DOHH2 (cell line): ENCODE data around the gene C1orf35.

ENCODE experiments used
- H3F3A ChIP-seq: fragments of 200-600 bp; sonication (generic), shearing (Covaris generic); 2 replicates; pipeline ENCODE4 v1.6.0; 2016; ENCODE audit warnings: antibody characterized with exemption, mild to moderate bottlenecking; ENCODE audit not compliant: control insufficient read depth, insufficient read depth
- H3K27ac ChIP-seq: fragments of 200-600 bp; sonication (generic); 2 replicates; pipeline ENCODE4 v1.5.1; 2014; ENCODE audit warnings: low read depth, mild to moderate bottlenecking, low read length, moderate library complexity
- H3K27me3 ChIP-seq: fragments of 200-600 bp; sonication (generic); 2 replicates; pipeline ENCODE4 v1.6.1; 2014; ENCODE audit warnings: mild to moderate bottlenecking, low read length, mixed read lengths; ENCODE audit not compliant: control insufficient read depth
- H3K36me3 ChIP-seq: fragments of 200-600 bp; sonication (generic); 2 replicates; pipeline ENCODE4 v1.6.1; 2014; ENCODE audit warnings: mild to moderate bottlenecking, low read length, moderate library complexity, mixed read lengths; ENCODE audit not compliant: control insufficient read depth
- H3K4me1 ChIP-seq: fragments of 200-600 bp; sonication (generic); 2 replicates; pipeline ENCODE4 v1.6.1; 2014; ENCODE audit warnings: mild to moderate bottlenecking, low read length, mixed read lengths; ENCODE audit not compliant: control insufficient read depth
- H3K4me2 ChIP-seq: fragments of 200-600 bp; sonication (generic); 2 replicates; pipeline ENCODE4 v1.6.0; 2014; ENCODE audit warnings: mild to moderate bottlenecking, low read length, moderate library complexity
- H3K4me3 ChIP-seq: fragments of 200-600 bp; sonication (generic); 2 replicates; pipeline ENCODE4 v1.5.1; 2014; ENCODE audit warnings: mild to moderate bottlenecking, low read length, mixed read lengths
- H3K79me2 ChIP-seq: fragments of 200-600 bp; sonication (generic); 2 replicates; pipeline ENCODE4 v1.6.1; 2014; ENCODE audit warnings: mild to moderate bottlenecking, low read length, mixed read lengths; ENCODE audit not compliant: control insufficient read depth
- H3K9me2 ChIP-seq: fragments of 200-600 bp; sonication (generic); replicated peaks from 2 replicates; pipeline ENCODE4 v1.6.1; 2014; ENCODE audit warnings: mild to moderate bottlenecking, low read length, mixed read lengths; ENCODE audit not compliant: control insufficient read depth
- H3K9me3 ChIP-seq: fragments of 200-600 bp; sonication (generic); 2 replicates; pipeline ENCODE4 v1.6.1; 2014; ENCODE audit warnings: antibody characterized with exemption, low read length, mixed read lengths; ENCODE audit not compliant: control insufficient read depth, insufficient read depth
- H4K20me1 ChIP-seq: fragments of 200-600 bp; sonication (generic); 2 replicates; pipeline ENCODE4 v1.6.0; 2014; ENCODE audit warnings: low read depth, mild to moderate bottlenecking, antibody characterized with exemption, low read length, moderate library complexity; ENCODE audit not compliant: control insufficient read depth, insufficient read depth
- CTCF ChIP-seq: fragments of 200-600 bp; sonication (generic); IDR thresholded peaks from one replicate; pipeline ENCODE4 v1.5.1; 2014; ENCODE audit warnings: antibody characterized with exemption, mild to moderate bottlenecking, low read depth, low read length; ENCODE audit not compliant: poor library complexity, severe bottlenecking
- EZH2phosphoT487 ChIP-seq: fragments of 200-600 bp; sonication (generic); IDR thresholded peaks from 2 replicates; pipeline ENCODE4 v1.6.1; 2017; ENCODE audit warnings: borderline replicate concordance, mild to moderate bottlenecking, antibody characterized with exemption, low read length, moderate library complexity, mixed read lengths

Gene C1orf35

GRCh38 chr1:228108055-228108690, 5.0 kb upstream of the C1orf35 start:
- peaks cover 5% of the 10 kb centered on the region; the same call in 1 of the 2 replicates for H3F3A ChIP-seq
- no peaks in the 10 kb centered on the region for H3K27me3 ChIP-seq
- H3K27ac ChIP-seq, result no peak overlapping the region
- peaks cover 30% of the 10 kb centered on the region for H3K4me1 ChIP-seq
- TF ChIP-seq CTCF, result no peak
- TF ChIP-seq EZH2phosphoT487, result no peak
- H4K20me1 ChIP-seq, result no peaks in the 10 kb centered on the region
- H3K4me3 ChIP-seq, result peak overlapping the region; percentile 96
- H3K36me3 ChIP-seq, result peaks cover 23% of the 10 kb centered on the region
- no peaks in the 10 kb centered on the region for H3K9me3 ChIP-seq
- peaks cover 26% of the 10 kb centered on the region for H3K79me2 ChIP-seq
- no peaks in the 10 kb centered on the region for H3K9me2 ChIP-seq
- H3K4me2 ChIP-seq, result peak overlapping the region; percentile 85

- Histone ChIP-seq H4K20me1 (no peaks in the 10 kb centered on the region), H3K79me2 (peaks cover 31% of the 10 kb centered on the region), H3K36me3 (peaks cover 23% of the 10 kb centered on the region), H3K9me2 (no peaks in the 10 kb centered on the region), H3K9me3 (no peaks in the 10 kb centered on the region), H3K4me1 (peaks cover 30% of the 10 kb centered on the region), H3K27ac (no peak overlapping the region), H3K27me3 (no peaks in the 10 kb centered on the region), H3F3A (peaks cover 5% of the 10 kb centered on the region; the same call in 1 of the 2 replicates), H3K4me2 (peak overlapping the region; percentile 85; the same call in 1 of the 2 replicates), H3K4me3 (no peak overlapping the region)
- TF ChIP-seq EZH2phosphoT487, result no peak
Observed at GRCh38 chr1:228107636-228108035, 4.5 kb upstream of the C1orf35 start.

- H3K9me3 ChIP-seq, result no peaks in the 10 kb centered on the region
- no peaks in the 10 kb centered on the region for H4K20me1 ChIP-seq
- peaks cover 32% of the 10 kb centered on the region for H3K4me1 ChIP-seq
- peaks cover 25% of the 10 kb centered on the region for H3K36me3 ChIP-seq
- H3K4me2 ChIP-seq, result no peak overlapping the region
- H3K27ac ChIP-seq, result no peak overlapping the region
- H3K4me3 ChIP-seq, result no peak overlapping the region
- peaks cover 40% of the 10 kb centered on the region for H3K79me2 ChIP-seq
- no peaks in the 10 kb centered on the region for H3K27me3 ChIP-seq
- no peak for TF ChIP-seq EZH2phosphoT487
- TF ChIP-seq CTCF, result no peak
- peaks cover 7% of the 10 kb centered on the region; the same call in 1 of the 2 replicates for H3F3A ChIP-seq
- H3K9me2 ChIP-seq, result no peaks in the 10 kb centered on the region
Observed at GRCh38 chr1:228106800-228107054, 3.6 kb upstream of the C1orf35 start.

GRCh38 chr1:228105996-228106799, 3.1 kb upstream of the C1orf35 start:
- H3K9me2 ChIP-seq, result no peaks in the 10 kb centered on the region
- H3K36me3 ChIP-seq, result peaks cover 30% of the 10 kb centered on the region
- no peak overlapping the region for H3K4me3 ChIP-seq
- H3K27ac ChIP-seq, result no peak overlapping the region
- no peak overlapping the region for H3K4me2 ChIP-seq
- TF ChIP-seq CTCF (no peak), EZH2phosphoT487 (no peak)
- peaks cover 12% of the 10 kb centered on the region for H3F3A ChIP-seq
- no peaks in the 10 kb centered on the region; the same call in 1 of the 2 replicates for H4K20me1 ChIP-seq
- peaks cover 45% of the 10 kb centered on the region for H3K79me2 ChIP-seq
- H3K4me1 ChIP-seq, result peaks cover 37% of the 10 kb centered on the region
- no peaks in the 10 kb centered on the region for H3K9me3 ChIP-seq
- H3K27me3 ChIP-seq, result no peaks in the 10 kb centered on the region
